ENCODE data around the gene MEIS2. TPM values are rescaled to one million over a fixed set of nuclear protein-coding genes. Genes with fewer than 3 reads are reported as not detected.

Gene MEIS2
- total and polyA plus RNA-seq, 2 donors (not counting 3 experiments of a cell fraction or from before 2014, with no cell fraction given): 22.5 to 26.2 TPM

DNA sequence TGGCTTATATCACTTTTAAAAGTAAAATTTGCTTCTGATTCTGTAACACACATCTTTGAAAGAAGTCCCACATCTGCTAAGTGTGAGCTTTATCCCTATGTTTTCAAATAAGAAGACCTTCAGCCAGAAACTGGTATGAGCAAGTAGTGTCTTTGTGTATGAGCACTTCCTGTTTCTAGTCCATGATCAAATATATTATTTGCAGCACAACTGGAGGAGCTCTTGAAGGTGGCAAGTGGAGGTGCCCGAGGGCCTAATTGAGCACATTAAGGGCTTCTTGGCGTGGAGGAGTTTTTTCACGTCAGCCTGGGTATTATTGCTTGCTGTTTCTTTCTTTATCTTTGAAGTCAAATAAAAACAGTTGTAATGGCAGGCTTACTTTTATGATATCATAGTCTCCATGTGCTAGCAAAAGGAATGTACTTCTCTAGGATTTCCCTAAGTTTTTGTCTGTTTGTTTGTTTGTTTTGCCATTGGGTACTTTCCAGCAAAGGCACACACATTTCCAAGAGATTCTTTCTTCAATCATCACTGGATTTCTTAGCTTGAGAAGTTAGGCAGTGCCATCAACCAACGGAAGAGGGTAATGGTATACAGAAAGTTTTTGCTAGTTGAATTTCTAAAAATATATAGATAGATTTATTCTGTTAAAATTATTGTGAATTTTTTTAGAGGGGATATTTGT is 68.1 kb downstream of the MEIS2 start:
- Histone ChIP-seq H3K36me3 (ENCODE audit: control insufficient read depth in 2 of 2, extremely low read depth in 1 of 2, insufficient read depth in 2 of 2, low read length in 2 of 2) (peaks cover 0 to 2% of the 10 kb centered on the region in 2 experiments), H3K9me3 (replicated peaks; ENCODE audit: control insufficient read depth, insufficient read depth, low read length) (no peaks in the 10 kb centered on the region), H2AFZ (ENCODE audit: low read depth, low read length) (no peak overlapping the region), H3K79me2 (ENCODE audit: control insufficient read depth, insufficient read depth, low read length) (no peaks in the 10 kb centered on the region), H3K9ac (replicated peaks; ENCODE audit: extremely low read depth, insufficient read depth, low read length) (no peak overlapping the region), H4K20me1 (replicated peaks; ENCODE audit: control insufficient read depth, extremely low read depth, insufficient read depth, low read length) (no peaks in the 10 kb centered on the region), H3K27ac (ENCODE audit: insufficient read depth, low read depth, low read length) (no peak overlapping the region), H3K4me1 (ENCODE audit: control insufficient read depth, extremely low read depth, insufficient read depth, low read length) (no peaks in the 10 kb centered on the region), H3K27me3 (ENCODE audit: control insufficient read depth in 2 of 2, insufficient read depth in 2 of 2, low read length in 2 of 2) (no peaks in the 10 kb centered on the region), H3K4me2 (ENCODE audit: insufficient read depth, low read length) (no peak overlapping the region), H3K9me1 (replicated peaks; ENCODE audit: control insufficient read depth, extremely low read depth, insufficient read depth, low read length) (no peaks in the 10 kb centered on the region), H3K4me3 (replicated peaks in 1 of 3; ENCODE audit: insufficient read depth in 1 of 3, low read depth in 1 of 3, low read length in 3 of 3) (no peak overlapping the region)
- peak; percentile 21 for FAIRE-seq
- POLR2A ChIA-PET: no interaction called here
- TF ChIP-seq, protein P1, sequence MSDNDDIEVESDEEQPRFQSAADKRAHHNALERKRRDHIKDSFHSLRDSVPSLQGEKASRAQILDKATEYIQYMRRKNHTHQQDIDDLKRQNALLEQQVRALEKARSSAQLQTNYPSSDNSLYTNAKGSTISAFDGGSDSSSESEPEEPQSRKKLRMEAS (IDR thresholded peaks at IDR 0.05; ENCODE audit: insufficient read depth, insufficient read length): no peak
- no peak for TF ChIP-seq FOS (IDR thresholded peaks at IDR 0.05; ENCODE audit: borderline replicate concordance, insufficient read depth, low read length)
- TF ChIP-seq POLR2A (IDR thresholded peaks at IDR 0.05; ENCODE audit: low read depth, low read length): no peak
- no peak for TF ChIP-seq CTCF (IDR thresholded peaks at IDR 0.05; ENCODE audit: extremely low read depth in 1 of 2, insufficient read depth in 1 of 2, low read depth in 1 of 2, low read length in 2 of 2)
- no peak for TF ChIP-seq JUN (IDR thresholded peaks at IDR 0.05; ENCODE audit: borderline replicate concordance, insufficient read depth, insufficient read length, low read depth)
- TF ChIP-seq POLR2AphosphoS5 (IDR thresholded peaks at IDR 0.05; ENCODE audit: insufficient read depth, low read depth, low read length): no peak
- no peak for TF ChIP-seq EZH2 (IDR thresholded peaks at IDR 0.05; ENCODE audit: borderline replicate concordance, low read depth, low read length, severe bottlenecking)
- no peak for TF ChIP-seq GATA2 (IDR thresholded peaks at IDR 0.05; ENCODE audit: insufficient read depth, insufficient read length, low read depth, low read length)
- no peak for TF ChIP-seq MYC (IDR thresholded peaks at IDR 0.05; ENCODE audit: low read depth, low read length)
- intact Hi-C loops (cut with micrococcal nuclease): no loop called here
- CTCF ChIA-PET: interaction anchor here (1.0 kb wide), 1 partner anchor 14 kb away, joined by 3 read pairs; no protein-coding TSS in a partner anchor
- no peak for DNase-seq (ENCODE audit: low read depth, low spot score)
- dilution Hi-C loops (cut with MboI; ENCODE audit: extremely low pct_ligation_motif_present, low sequenced_read_pairs): no loop called here
- no TSS peak for BruUV-seq (replicated peaks)
